ENCODE measurements around the gene MRI1.

DNA sequence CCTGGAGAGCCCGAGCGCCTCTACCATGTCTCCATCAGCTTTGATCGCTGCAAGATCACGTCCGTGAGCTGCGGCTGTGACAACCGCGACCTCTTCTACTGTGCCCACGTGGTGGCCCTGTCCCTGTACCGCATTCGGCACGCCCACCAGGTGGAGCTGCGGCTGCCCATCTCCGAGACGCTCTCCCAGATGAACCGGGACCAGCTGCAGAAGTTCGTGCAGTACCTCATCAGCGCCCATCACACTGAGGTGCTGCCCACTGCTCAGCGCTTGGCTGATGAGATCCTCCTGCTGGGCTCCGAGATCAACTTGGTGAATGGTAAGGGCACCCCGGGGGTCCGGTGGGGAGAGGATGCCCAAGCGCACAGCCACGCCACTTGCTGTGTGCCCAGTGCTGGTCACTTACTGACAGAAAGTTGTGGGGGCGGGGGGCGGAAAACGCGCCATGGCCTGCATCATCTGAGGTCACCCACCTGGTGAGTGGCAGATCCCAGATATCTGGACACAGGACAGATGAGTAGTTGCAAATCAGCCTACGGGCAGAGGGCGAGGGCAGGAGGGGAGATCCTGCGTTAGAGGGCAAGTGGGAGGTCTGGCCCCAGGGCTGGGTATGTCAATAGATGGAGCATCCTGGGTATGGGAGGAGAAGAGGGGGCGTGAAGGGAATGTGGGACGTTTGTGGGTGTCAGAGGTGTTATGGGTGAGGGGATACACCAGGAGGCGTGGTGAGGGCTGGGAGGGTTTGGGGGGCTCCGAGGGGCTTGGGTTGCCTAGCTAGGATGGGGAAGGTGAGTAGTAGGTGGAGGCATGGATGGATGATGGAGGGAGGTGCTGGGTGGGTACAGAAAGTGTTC is 40.7 kb downstream of the MRI1 start:
- TF ChIP-seq ZNF394 (tag by site-specific recombination; IDR thresholded peaks at IDR 0.05; ENCODE audit: borderline replicate concordance): no peak
- TF ChIP-seq, protein P1, sequence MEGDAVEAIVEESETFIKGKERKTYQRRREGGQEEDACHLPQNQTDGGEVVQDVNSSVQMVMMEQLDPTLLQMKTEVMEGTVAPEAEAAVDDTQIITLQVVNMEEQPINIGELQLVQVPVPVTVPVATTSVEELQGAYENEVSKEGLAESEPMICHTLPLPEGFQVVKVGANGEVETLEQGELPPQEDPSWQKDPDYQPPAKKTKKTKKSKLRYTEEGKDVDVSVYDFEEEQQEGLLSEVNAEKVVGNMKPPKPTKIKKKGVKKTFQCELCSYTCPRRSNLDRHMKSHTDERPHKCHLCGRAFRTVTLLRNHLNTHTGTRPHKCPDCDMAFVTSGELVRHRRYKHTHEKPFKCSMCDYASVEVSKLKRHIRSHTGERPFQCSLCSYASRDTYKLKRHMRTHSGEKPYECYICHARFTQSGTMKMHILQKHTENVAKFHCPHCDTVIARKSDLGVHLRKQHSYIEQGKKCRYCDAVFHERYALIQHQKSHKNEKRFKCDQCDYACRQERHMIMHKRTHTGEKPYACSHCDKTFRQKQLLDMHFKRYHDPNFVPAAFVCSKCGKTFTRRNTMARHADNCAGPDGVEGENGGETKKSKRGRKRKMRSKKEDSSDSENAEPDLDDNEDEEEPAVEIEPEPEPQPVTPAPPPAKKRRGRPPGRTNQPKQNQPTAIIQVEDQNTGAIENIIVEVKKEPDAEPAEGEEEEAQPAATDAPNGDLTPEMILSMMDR (tag by site-specific recombination; IDR thresholded peaks at IDR 0.05): no peak
- TF ChIP-seq, protein P2, sequence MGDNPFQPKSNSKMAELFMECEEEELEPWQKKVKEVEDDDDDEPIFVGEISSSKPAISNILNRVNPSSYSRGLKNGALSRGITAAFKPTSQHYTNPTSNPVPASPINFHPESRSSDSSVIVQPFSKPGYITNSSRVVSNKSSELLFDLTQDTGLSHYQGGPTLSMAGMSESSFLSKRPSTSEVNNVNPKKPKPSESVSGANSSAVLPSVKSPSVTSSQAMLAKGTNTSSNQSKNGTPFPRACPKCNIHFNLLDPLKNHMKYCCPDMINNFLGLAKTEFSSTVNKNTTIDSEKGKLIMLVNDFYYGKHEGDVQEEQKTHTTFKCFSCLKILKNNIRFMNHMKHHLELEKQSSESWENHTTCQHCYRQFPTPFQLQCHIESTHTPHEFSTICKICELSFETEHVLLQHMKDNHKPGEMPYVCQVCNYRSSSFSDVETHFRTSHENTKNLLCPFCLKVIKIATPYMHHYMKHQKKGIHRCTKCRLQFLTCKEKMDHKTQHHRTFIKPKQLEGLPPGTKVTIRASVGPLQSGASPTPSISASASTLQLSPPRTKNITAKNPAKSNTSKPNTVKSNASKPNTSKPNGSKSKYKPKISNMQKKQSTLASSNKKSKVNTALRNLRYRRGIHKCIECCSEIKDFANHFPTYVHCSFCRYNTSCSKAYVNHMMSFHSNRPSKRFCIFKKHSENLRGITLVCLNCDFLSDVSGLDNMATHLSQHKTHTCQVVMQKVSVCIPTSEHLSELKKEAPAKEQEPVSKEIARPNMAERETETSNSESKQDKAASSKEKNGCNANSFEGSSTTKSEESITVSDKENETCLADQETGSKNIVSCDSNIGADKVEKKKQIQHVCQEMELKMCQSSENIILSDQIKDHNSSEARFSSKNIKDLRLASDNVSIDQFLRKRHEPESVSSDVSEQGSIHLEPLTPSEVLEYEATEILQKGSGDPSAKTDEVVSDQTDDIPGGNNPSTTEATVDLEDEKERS (tag by site-specific recombination; IDR thresholded peaks at IDR 0.05): no peak
- no peak for TF ChIP-seq TCF7L2 (IDR thresholded peaks at IDR 0.05; ENCODE audit: borderline replicate concordance, low read depth, low read length)
